Mesenchymal stem cell (in vitro differentiated cells and primary cell): ENCODE data around the gene HOXA5.

Experiments used
- DNase-seq: peaks from one replicate; pipeline ENCODE4 v3.0.0-alpha.2; 2013
- H2AFZ ChIP-seq: one replicate; pipeline ENCODE4 v1.6.1; 2013; ENCODE audit warnings: low read depth, mild to moderate bottlenecking, control low read depth, inconsistent platforms, low read length, moderate library complexity
- H2AK5ac ChIP-seq: 2 replicates; pipeline ENCODE4 v1.6.1; 2013; ENCODE audit warnings: low read length, moderate library complexity, mild to moderate bottlenecking, inconsistent platforms; ENCODE audit not compliant: severe bottlenecking
- H2BK120ac ChIP-seq: one replicate; pipeline ENCODE4 v1.6.1; 2013; ENCODE audit warnings: low read depth, mild to moderate bottlenecking, inconsistent platforms, low read length, moderate library complexity
- H2BK12ac ChIP-seq, 2 experiments: one replicate each; pipeline ENCODE4 v1.6.1; 2013; ENCODE audit warnings: inconsistent platforms in 2 of 2, low read length in 2 of 2, mild to moderate bottlenecking in 2 of 2, moderate library complexity in 2 of 2, control low read depth in 1 of 2
- H2BK15ac ChIP-seq: one replicate; pipeline ENCODE4 v1.6.1; 2013; ENCODE audit warnings: mild to moderate bottlenecking, low read depth, inconsistent platforms; ENCODE audit not compliant: poor library complexity, severe bottlenecking
- H2BK5ac ChIP-seq: 2 replicates; pipeline ENCODE4 v1.6.1; 2013; ENCODE audit warnings: low read depth, mild to moderate bottlenecking, low read length, control low read depth, inconsistent platforms; ENCODE audit not compliant: poor library complexity, severe bottlenecking
- H3K14ac ChIP-seq, 2 experiments: one replicate each; pipeline ENCODE4 v1.6.1; 2013; ENCODE audit warnings: inconsistent platforms in 2 of 2, low read length in 2 of 2, control low read depth in 1 of 2, mild to moderate bottlenecking in 1 of 2, moderate library complexity in 1 of 2
- H3K18ac ChIP-seq, 2 experiments: one replicate each; pipeline ENCODE4 v1.6.1; 2013; ENCODE audit warnings: inconsistent platforms in 2 of 2, low read length in 2 of 2, control low read depth in 1 of 2, low read depth in 1 of 2, mild to moderate bottlenecking in 1 of 2
- H3K23ac ChIP-seq, 2 experiments: one replicate each; pipeline ENCODE4 v1.6.1; 2013; ENCODE audit warnings: inconsistent platforms in 2 of 2, low read length in 2 of 2, mild to moderate bottlenecking in 2 of 2, moderate library complexity in 2 of 2, control low read depth in 1 of 2
- H3K27ac ChIP-seq: 2 replicates; pipeline ENCODE4 v1.5.1; 2013; ENCODE audit warnings: mild to moderate bottlenecking, moderate library complexity, low read length, control low read depth, inconsistent platforms; ENCODE audit not compliant: poor library complexity, severe bottlenecking
- H3K27me3 ChIP-seq, 2 experiments: 2 replicates each; pipeline versions ENCODE4 v1.6.1 to v1.7.0; 2013; ENCODE audit warnings: low read length in 2 of 2, mild to moderate bottlenecking in 2 of 2, moderate library complexity in 2 of 2, control low read depth in 1 of 2, inconsistent platforms in 1 of 2; ENCODE audit not compliant: control insufficient read depth in 1 of 2, insufficient read depth in 1 of 2
- H3K36me3 ChIP-seq, 2 experiments: 2 replicates each; pipeline versions ENCODE4 v1.6.1 to v1.7.0; 2013; ENCODE audit warnings: low read length in 2 of 2, control low read depth in 1 of 2, inconsistent platforms in 1 of 2, low read depth in 1 of 2, mild to moderate bottlenecking in 1 of 2; ENCODE audit not compliant: insufficient read depth in 2 of 2, control insufficient read depth in 1 of 2
- H3K4ac ChIP-seq, 2 experiments: one replicate each; pipeline ENCODE4 v1.6.1; 2013; ENCODE audit warnings: inconsistent platforms in 2 of 2, low read length in 2 of 2, mild to moderate bottlenecking in 2 of 2, moderate library complexity in 2 of 2, control low read depth in 1 of 2, low read depth in 1 of 2
- H3K4me1 ChIP-seq: 2 replicates; pipeline ENCODE4 v1.6.1; 2013; ENCODE audit warnings: low read depth, low read length, control low read depth; ENCODE audit not compliant: control insufficient read depth, insufficient read depth
- H3K4me2 ChIP-seq: 2 replicates; pipeline ENCODE4 v1.6.1; 2013; ENCODE audit warnings: low read length, mild to moderate bottlenecking, inconsistent platforms; ENCODE audit not compliant: poor library complexity, severe bottlenecking
- H3K4me3 ChIP-seq, 2 experiments: 2 replicates each; pipeline versions ENCODE4 v1.5.1 to v1.7.0; 2013; ENCODE audit warnings: low read length in 2 of 2, mild to moderate bottlenecking in 2 of 2, control low read depth in 1 of 2, low read depth in 1 of 2; ENCODE audit not compliant: insufficient read depth in 1 of 2
- H3K79me1 ChIP-seq: replicated peaks from 2 replicates; pipeline ENCODE4 v1.6.1; 2013; ENCODE audit warnings: mild to moderate bottlenecking, control low read depth, low read length, inconsistent platforms; ENCODE audit not compliant: poor library complexity, severe bottlenecking
- H3K9ac ChIP-seq: 2 replicates; pipeline ENCODE4 v1.7.0; 2013; ENCODE audit warnings: mild to moderate bottlenecking, low read length, moderate library complexity
- H3K9me3 ChIP-seq: 2 replicates; pipeline ENCODE4 v1.7.0; 2013; ENCODE audit warnings: mild to moderate bottlenecking, low read length; ENCODE audit not compliant: control insufficient read depth
- H4K8ac ChIP-seq: one replicate; pipeline ENCODE4 v1.6.1; 2013; ENCODE audit warnings: inconsistent platforms, mild to moderate bottlenecking, low read length, moderate library complexity
- H4K91ac ChIP-seq: one replicate; pipeline ENCODE4 v1.6.1; 2013; ENCODE audit warnings: mild to moderate bottlenecking, low read length, inconsistent platforms
- WGBS: methylation state at CpG from one replicate; pipeline ENCODE4 v1.1.7; 2013; ENCODE audit warnings: mixed read lengths; 5-methylcytosine and 5-hydroxymethylcytosine counted together

HOXA5 gene

DNA sequence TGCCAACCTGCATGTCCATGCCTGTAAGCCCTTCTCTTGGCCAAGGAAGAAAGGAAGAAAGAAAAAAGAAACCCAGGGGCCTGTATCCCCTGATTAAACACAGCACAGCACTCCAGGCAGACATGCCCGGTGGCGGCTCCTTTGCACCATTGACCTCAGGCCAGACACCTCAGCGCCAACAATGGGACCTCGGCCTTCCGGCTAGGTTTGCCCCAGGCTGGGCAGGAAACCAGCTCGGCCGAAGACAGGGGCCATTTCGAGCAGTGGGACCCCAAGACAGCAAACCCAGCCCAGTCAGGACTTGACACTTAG, 27.8 kb upstream of the HOXA5 start:
- Histone ChIP-seq H2AFZ (no peak overlapping the region), H2BK12ac (peak overlapping the region; percentile 47 to 57), H3K23ac (no peak overlapping the region), H3K27me3 (peaks cover 0 to 8% of the 10 kb centered on the region in 2 experiments), H3K4me2 (peak overlapping the region; percentile 60), H3K4ac (peak overlapping the region in 1 of 2 experiments; percentile 35), H3K4me3 (peak overlapping the region; percentile 57 to 92), H3K36me3 (peaks cover 4 to 66% of the 10 kb centered on the region in 2 experiments), H3K9me3 (no peaks in the 10 kb centered on the region), H3K27ac (peak overlapping the region; percentile 91), H4K8ac (no peak overlapping the region), H2BK5ac (peak overlapping the region; percentile 71), H4K91ac (no peak overlapping the region), H3K18ac (peak overlapping the region; percentile 65 to 67), H3K9ac (peak overlapping the region; percentile 90), H2AK5ac (no peak overlapping the region), H2BK15ac (no peak overlapping the region), H3K4me1 (peaks cover 5% of the 10 kb centered on the region), H3K79me1 (no peaks in the 10 kb centered on the region), H2BK120ac (peak overlapping the region; percentile 84), H3K14ac (peak overlapping the region in 1 of 2 experiments; percentile 79)
- 4% methylated on average over 8 of the region's 8 CpGs for WGBS
- DNase-seq: peak; percentile 52

DNA sequence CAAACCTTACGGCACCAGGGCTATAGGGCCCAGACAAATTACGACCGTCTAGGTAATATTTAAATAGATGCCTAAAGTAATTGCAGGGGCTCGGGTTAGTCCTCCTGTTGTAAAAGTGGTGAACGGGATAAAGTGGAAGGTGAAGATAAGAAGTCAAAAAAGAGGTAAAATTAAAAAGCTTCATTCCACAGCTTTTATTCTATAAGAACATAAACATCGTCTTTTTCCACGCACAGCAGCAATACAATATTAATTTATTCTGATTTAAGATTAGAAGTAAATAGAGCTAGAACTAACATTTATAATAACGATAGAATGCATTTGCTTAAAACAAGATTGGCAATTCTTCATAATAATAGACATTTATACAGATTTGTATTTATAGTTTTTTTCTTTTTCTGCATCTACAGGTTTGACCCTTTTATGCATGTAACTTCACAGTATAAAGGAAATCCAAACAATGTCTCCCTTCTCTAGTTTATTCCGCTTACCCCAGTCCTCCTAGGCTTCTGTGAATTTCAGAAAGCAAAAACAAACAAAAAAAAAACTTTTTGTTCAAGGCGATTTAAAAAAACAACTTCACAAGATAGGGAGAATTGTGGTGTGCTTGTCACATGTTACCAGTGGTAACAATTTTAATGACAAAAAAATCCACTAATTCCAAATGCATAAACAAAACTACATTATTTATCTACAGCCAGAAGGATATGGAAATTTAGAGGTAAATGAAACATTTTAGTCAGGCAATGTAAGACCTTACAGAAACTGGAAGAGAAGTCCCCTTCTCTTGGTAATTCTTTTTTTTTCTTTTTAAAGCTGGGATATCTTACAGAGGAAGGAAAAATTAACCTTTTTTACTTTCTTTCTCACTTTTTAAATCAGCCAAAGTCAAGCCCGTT, 27.2 kb upstream of the HOXA5 start:
- Histone ChIP-seq H3K9me3 (no peaks in the 10 kb centered on the region), H3K18ac (peak overlapping the region; percentile 58 to 97), H3K79me1 (no peaks in the 10 kb centered on the region), H2BK120ac (no peak overlapping the region), H3K4ac (peak overlapping the region in 1 of 2 experiments; percentile 86), H2BK12ac (no peak overlapping the region), H2AK5ac (no peak overlapping the region), H4K8ac (no peak overlapping the region), H3K27me3 (peaks cover 0 to 8% of the 10 kb centered on the region in 2 experiments), H2AFZ (no peak overlapping the region), H3K9ac (peak overlapping the region; percentile 90), H4K91ac (no peak overlapping the region), H3K36me3 (peaks cover 4 to 66% of the 10 kb centered on the region in 2 experiments), H3K4me2 (peak overlapping the region; percentile 60), H3K4me3 (peak overlapping the region; percentile 70 to 92), H2BK5ac (peak overlapping the region; percentile 75), H2BK15ac (no peak overlapping the region), H3K4me1 (peaks cover 9% of the 10 kb centered on the region), H3K14ac (no peak overlapping the region), H3K27ac (peak overlapping the region; percentile 91), H3K23ac (no peak overlapping the region)
- 16% methylated on average over 4 of the region's 11 CpGs for WGBS
- no peak for DNase-seq

GRCh38 chr7:27169658-27170425, 26.4 kb upstream of the HOXA5 start:
- peak overlapping the region; percentile 87 to 97 for H3K18ac ChIP-seq
- H3K14ac ChIP-seq: peak overlapping the region in 1 of 2 experiments; percentile 98
- H3K79me1 ChIP-seq: no peaks in the 10 kb centered on the region
- peak overlapping the region; percentile 80 for H4K91ac ChIP-seq
- H3K9me3 ChIP-seq: no peaks in the 10 kb centered on the region
- H3K9ac ChIP-seq: peak overlapping the region; percentile 90
- peak overlapping the region; percentile 87 to 95 for H3K4ac ChIP-seq
- peak overlapping the region; percentile 70 to 92 for H3K4me3 ChIP-seq
- peak overlapping the region; percentile 56 for H2AK5ac ChIP-seq
- peaks cover 4 to 68% of the 10 kb centered on the region in 2 experiments for H3K36me3 ChIP-seq
- peak overlapping the region; percentile 88 for H4K8ac ChIP-seq
- H3K4me2 ChIP-seq: peak overlapping the region; percentile 54
- peak overlapping the region; percentile 93 for H3K27ac ChIP-seq
- 3% methylated on average over 24 of the region's 46 CpGs for WGBS
- peak overlapping the region; percentile 89 for H2BK120ac ChIP-seq
- peaks cover 15% of the 10 kb centered on the region for H3K4me1 ChIP-seq
- peak overlapping the region; percentile 34 for H2AFZ ChIP-seq
- H3K23ac ChIP-seq: peak overlapping the region; percentile 73 to 98
- H2BK15ac ChIP-seq: peak overlapping the region; percentile 85
- peak overlapping the region; percentile 96 for H2BK5ac ChIP-seq
- peak; percentile 66 for DNase-seq
- H3K27me3 ChIP-seq: peaks cover 0 to 8% of the 10 kb centered on the region in 2 experiments
- peak overlapping the region; percentile 75 to 93 for H2BK12ac ChIP-seq
